Measurements from ENCODE around the gene TRAPPC3L. TPM values are rescaled to one million over a fixed set of nuclear protein-coding genes. Genes with fewer than 3 reads are reported as not detected.

Gene TRAPPC3L
- total and polyA plus RNA-seq, 2 of the 8 experiments (the other 6 are each of a cell fraction or from before 2014, with no cell fraction given) = not detected

DNA sequence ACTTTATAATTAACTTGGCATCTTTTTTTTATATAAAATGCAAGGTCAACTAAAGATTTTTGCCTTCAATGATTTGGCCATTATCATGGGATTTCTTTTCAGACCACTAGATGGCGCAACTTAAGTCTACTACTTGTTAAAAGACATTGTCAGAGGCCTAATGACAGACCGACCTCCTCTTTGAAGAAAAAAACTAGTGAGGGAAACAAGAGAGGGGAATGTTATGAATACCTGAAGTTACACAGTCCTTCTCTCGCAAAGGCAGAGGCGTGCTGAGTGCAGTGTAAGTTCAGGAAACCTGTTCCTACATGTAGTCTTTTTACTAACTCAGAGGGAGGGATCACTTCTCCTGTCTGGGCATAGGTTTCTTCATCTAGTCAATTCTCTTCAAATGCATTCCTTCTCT, 9.3 kb downstream of the TRAPPC3L start (continued):
- TF ChIP-seq POLR2A (IDR thresholded peaks at IDR 0.05; ENCODE audit: control extremely low read depth in 1 of 2, low read depth in 2 of 2, low read length in 2 of 2) = no peak
- TF ChIP-seq ZNF274 (IDR thresholded peaks at IDR 0.05; ENCODE audit: borderline replicate concordance, extremely low read depth, low read length) = no peak

Data from H1 (cell line).